Measurements from ENCODE around the gene SYTL3. TPM values are rescaled to one million over a fixed set of nuclear protein-coding genes. Genes with fewer than 3 reads are reported as not detected.
"Not testable (repeated sequence)": the region's sequence is repeated elsewhere in the genome, so short reads cannot be mapped to it uniquely, and the experiment has no call there.

Gene SYTL3
- total RNA-seq, 4 donors from 2014 or later, result 3.0 to 16.7 (median 6.7) TPM

GRCh38 chr6:158609455-158610155, 40.2 kb upstream of the SYTL3 start:
- ATAC-seq, result no peak
- no peak for DNase-seq
- intact Hi-C loops (cut with DNase I; ENCODE audit: low total_unique reads) (no loop called here), in situ Hi-C loops (cut with MboI; ENCODE audit: low sequenced_read_pairs in 4 of 4) (loop anchor here in 2 of 4 donors (10.0 kb wide), 2 partner anchors 385 to 395 kb away; no protein-coding TSS in a partner anchor)
- Histone ChIP-seq H3K27ac (no peak overlapping the region), H3K9me3 (no peaks in the 10 kb centered on the region), H3K4me1 (no peaks in the 10 kb centered on the region), H3K4me3 (no peak overlapping the region), H3K36me3 (peaks cover 0 to 40% of the 10 kb centered on the region in 2 donors), H3K27me3 (no peaks in the 10 kb centered on the region)
- TF ChIP-seq CTCF (IDR thresholded peaks at IDR 0.05 in 4 of 5, conservative IDR thresholded peaks at IDR 0.05 in 1 of 5), result no peak
- no peak for TF ChIP-seq POLR2A (IDR thresholded peaks at IDR 0.05)

- H3K27me3 ChIP-seq, result no peaks in the 10 kb centered on the region
- intact Hi-C loops (cut with DNase I; ENCODE audit: low total_unique reads), result no loop called here
- no peak for TF ChIP-seq POLR2A (IDR thresholded peaks at IDR 0.05)
- no peak for TF ChIP-seq CTCF (IDR thresholded peaks at IDR 0.05 in 4 of 5, conservative IDR thresholded peaks at IDR 0.05 in 1 of 5)
- H3K36me3 ChIP-seq, result peaks cover 0 to 40% of the 10 kb centered on the region in 2 donors
- H3K4me3 ChIP-seq, result no peak overlapping the region
- DNase-seq (no peak), ATAC-seq (no peak)
- H3K27ac ChIP-seq, result no peak overlapping the region
- H3K4me1 ChIP-seq, result no peaks in the 10 kb centered on the region
- no peaks in the 10 kb centered on the region for H3K9me3 ChIP-seq
- in situ Hi-C loops (cut with MboI; ENCODE audit: low sequenced_read_pairs in 4 of 4), result no loop called here
Measured at GRCh38 chr6:158610319-158610968, 39.4 kb upstream of the SYTL3 start.

GRCh38 chr6:158611039-158611438, 38.8 kb upstream of the SYTL3 start:
- ATAC-seq, result no peak
- H3K36me3 ChIP-seq, result peaks cover 0 to 39% of the 10 kb centered on the region in 2 donors
- in situ Hi-C loops (cut with MboI; ENCODE audit: low sequenced_read_pairs in 4 of 4) (no loop called here), intact Hi-C loops (cut with DNase I; ENCODE audit: low total_unique reads) (no loop called here)
- H3K27me3 ChIP-seq, result no peaks in the 10 kb centered on the region
- DNase-seq, result no peak
- no peak overlapping the region for H3K4me3 ChIP-seq
- H3K4me1 ChIP-seq, result no peaks in the 10 kb centered on the region
- TF ChIP-seq POLR2A (IDR thresholded peaks at IDR 0.05), result no peak
- no peak for TF ChIP-seq CTCF (IDR thresholded peaks at IDR 0.05 in 4 of 5, conservative IDR thresholded peaks at IDR 0.05 in 1 of 5)
- no peaks in the 10 kb centered on the region for H3K9me3 ChIP-seq
- H3K27ac ChIP-seq, result no peak overlapping the region

GRCh38 chr6:158611541-158612370, 38.1 kb upstream of the SYTL3 start:
- no peak for TF ChIP-seq POLR2A (IDR thresholded peaks at IDR 0.05)
- no peak for TF ChIP-seq CTCF (IDR thresholded peaks at IDR 0.05 in 4 of 5, conservative IDR thresholded peaks at IDR 0.05 in 1 of 5)
- Histone ChIP-seq H3K36me3 (peaks cover 0 to 32% of the 10 kb centered on the region in 2 donors), H3K27me3 (no peaks in the 10 kb centered on the region), H3K27ac (no peak overlapping the region), H3K9me3 (no peaks in the 10 kb centered on the region), H3K4me3 (no peak overlapping the region), H3K4me1 (no peaks in the 10 kb centered on the region)
- ATAC-seq, result no peak
- DNase-seq, result no peak
- intact Hi-C loops (cut with DNase I; ENCODE audit: low total_unique reads) (no loop called here), in situ Hi-C loops (cut with MboI; ENCODE audit: low sequenced_read_pairs in 4 of 4) (no loop called here)

GRCh38 chr6:158614606-158615005, 35.2 kb upstream of the SYTL3 start:
- H3K27ac ChIP-seq; H3K9me3 ChIP-seq; intact Hi-C loops (cut with DNase I; ENCODE audit: low total_unique reads); ATAC-seq; H3K27me3 ChIP-seq; DNase-seq; H3K4me1 ChIP-seq; in situ Hi-C loops (cut with MboI; ENCODE audit: low sequenced_read_pairs in 4 of 4); H3K4me3 ChIP-seq: not testable (repeated sequence)
- H3K36me3 ChIP-seq, result peaks cover 0 to 16% of the 10 kb centered on the region in 2 donors

- H3K27me3 ChIP-seq; ATAC-seq; H3K4me3 ChIP-seq; DNase-seq; H3K27ac ChIP-seq; H3K36me3 ChIP-seq; H3K9me3 ChIP-seq; H3K4me1 ChIP-seq; in situ Hi-C loops (cut with MboI; ENCODE audit: low sequenced_read_pairs in 4 of 4); intact Hi-C loops (cut with DNase I; ENCODE audit: low total_unique reads): not testable (repeated sequence)
Measured at GRCh38 chr6:158618289-158618688, 31.6 kb upstream of the SYTL3 start.

Data from gastrocnemius medialis (tissue), 4 donors.